ENCODE data around the gene IRAK3.
"Not testable (repeated sequence)": the region's sequence is repeated elsewhere in the genome, so short reads cannot be mapped to it uniquely, and the experiment has no call there.

IRAK3 gene

GRCh38 chr12:66174391-66175325 lies 14.4 kb upstream of the IRAK3 start:
- not testable (repeated sequence) for DNase-seq

GRCh38 chr12:66176105-66176900 lies 12.7 kb upstream of the IRAK3 start:
- DNase-seq, result no peak

GRCh38 chr12:66182956-66183355 lies 6.1 kb upstream of the IRAK3 start:
- DNase-seq, result no peak

GRCh38 chr12:66184822-66185221 lies 4.2 kb upstream of the IRAK3 start:
- DNase-seq, result not testable (repeated sequence)

- DNase-seq, result no peak
Measured at GRCh38 chr12:66187036-66187435, 2.0 kb upstream of the IRAK3 start.

DNA sequence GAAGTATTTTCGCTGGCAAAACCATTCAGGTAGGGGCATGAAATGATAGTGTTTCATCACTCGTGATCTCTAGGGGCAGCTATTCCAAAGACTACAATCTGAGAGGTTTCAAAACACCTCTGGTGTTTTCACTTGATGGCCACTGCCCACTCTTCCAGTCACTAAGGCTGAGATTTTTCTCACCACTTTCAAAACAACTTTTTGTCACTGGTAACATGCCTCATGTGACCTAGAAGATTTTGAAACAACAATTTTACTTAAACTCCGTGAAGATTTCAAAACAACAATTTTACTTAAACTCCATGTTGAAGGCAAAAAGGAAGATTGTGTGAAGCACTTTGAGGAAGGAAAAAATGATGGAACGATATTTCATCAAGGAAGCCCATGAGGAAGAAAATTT lies 1.2 kb upstream of the IRAK3 start:
- DNase-seq, result no peak

GRCh38 chr12:66189486-66189843 lies 451 bp downstream of the IRAK3 start:
- DNase-seq, result no peak

DNA sequence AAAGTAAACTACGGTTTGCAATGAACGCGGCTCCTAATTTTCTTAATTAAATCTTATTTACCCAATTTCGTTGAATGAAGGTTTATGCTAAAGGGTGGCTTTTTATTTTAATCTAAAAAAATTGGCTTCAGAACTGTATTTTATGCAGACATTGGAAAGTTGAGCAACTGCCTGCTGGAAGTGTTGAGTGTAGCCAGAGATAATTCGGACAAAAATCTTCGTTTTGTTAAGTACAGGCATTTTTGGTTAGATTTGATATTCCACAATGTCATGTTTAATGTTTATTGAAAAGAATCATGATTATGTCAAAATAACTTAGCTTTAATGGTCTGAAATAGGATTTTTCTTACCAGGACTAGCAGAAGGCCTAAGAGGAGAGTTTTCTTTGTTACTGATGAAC lies 875 bp downstream of the IRAK3 start:
- DNase-seq, result no peak

DNA sequence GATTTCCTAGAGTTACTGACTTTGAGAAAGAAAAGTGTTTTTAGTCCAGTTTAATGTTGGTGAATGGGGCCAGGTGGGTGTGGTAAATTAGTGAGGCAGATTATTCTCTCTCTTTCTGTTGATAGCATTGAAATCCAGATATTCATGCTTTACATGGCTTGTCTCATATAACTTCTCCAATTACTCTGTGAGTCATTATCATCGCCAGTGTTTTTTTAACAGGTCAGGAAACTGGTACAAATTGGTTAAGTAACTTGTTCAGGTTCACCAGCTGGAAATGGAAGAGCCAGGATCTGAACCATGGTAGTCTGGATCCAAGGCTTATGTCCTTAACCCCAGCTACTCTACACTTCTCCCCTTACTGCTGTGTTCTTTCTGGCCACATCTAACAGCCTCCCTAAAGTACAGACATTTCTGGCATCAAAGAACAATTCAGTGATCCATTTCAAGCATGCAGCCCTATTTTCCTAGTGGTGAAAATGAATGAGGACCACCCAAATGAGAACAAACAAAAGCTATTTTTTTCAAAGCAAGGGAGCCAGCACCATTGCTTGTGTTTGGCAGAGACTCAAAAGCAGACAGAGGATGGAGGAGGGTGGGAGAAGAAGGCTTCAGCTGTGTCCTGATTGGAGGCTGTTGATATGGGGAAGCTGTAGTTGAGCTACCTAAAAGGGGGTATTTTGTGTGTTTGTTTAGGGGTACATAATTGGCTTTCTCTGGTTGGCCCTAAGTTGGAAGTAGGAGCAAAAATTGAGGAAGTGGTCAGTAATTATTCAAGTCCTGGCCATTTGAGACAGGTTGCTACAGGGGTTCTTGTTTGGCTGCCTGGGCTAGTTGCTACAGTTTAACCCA lies 1.7 kb downstream of the IRAK3 start:
- no peak for DNase-seq

DNA sequence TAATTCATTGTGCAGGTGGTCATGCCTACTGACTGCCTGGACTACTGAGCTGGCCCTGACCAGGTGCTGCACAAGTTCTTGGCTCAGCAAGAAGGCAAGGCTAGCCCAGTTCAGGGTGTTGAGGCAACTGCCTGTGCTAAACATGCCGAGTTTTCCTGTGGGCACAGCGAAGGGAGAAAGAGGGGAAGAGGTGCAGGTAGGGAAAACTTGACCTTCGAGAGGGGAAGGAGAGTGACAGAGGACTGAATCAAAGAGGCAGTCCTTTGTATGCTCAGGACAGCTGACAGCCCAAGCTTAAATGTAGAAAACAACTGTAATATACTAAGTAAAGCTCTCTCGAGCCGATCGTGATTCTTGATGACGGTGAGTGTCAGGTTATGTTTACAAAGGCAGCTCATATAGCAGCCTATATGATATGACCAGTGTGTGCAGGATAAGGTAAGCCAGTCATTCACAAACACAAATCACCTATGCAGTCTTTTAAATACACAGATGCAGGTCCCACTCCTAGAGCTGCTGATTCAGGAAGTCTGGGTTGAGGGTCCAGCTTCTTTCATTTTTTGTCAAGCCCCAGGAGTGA lies 2.6 kb downstream of the IRAK3 start:
- DNase-seq, result no peak

GRCh38 chr12:66194122-66194521 lies 5.1 kb downstream of the IRAK3 start:
- no peak for DNase-seq

DNA sequence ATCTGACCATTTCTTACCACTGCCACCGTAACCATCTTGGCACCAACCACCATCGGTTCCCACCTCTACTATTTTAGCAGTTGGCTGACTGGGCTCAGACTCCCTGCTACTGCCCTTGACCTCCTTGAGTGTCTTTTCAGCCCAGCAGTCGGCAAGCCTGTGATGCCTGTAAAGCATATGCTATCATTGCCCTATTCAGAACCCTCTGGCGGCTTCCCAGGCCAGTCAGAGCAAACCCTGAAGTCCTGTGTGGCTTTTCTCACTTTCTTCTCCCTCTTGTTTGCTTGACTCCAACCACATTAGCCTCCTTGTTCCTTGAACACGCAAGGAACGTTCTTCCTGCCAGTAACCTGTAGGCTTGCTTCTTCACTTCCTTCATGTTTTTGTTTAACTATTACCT lies 6.2 kb downstream of the IRAK3 start:
- no peak for DNase-seq

- no peak for DNase-seq
Measured at GRCh38 chr12:66196806-66197205, 7.8 kb downstream of the IRAK3 start.

- no peak for DNase-seq
Measured at GRCh38 chr12:66197495-66197921, 8.5 kb downstream of the IRAK3 start.

- DNase-seq, result no peak
Measured at GRCh38 chr12:66199141-66199540, 10.1 kb downstream of the IRAK3 start.

DNA sequence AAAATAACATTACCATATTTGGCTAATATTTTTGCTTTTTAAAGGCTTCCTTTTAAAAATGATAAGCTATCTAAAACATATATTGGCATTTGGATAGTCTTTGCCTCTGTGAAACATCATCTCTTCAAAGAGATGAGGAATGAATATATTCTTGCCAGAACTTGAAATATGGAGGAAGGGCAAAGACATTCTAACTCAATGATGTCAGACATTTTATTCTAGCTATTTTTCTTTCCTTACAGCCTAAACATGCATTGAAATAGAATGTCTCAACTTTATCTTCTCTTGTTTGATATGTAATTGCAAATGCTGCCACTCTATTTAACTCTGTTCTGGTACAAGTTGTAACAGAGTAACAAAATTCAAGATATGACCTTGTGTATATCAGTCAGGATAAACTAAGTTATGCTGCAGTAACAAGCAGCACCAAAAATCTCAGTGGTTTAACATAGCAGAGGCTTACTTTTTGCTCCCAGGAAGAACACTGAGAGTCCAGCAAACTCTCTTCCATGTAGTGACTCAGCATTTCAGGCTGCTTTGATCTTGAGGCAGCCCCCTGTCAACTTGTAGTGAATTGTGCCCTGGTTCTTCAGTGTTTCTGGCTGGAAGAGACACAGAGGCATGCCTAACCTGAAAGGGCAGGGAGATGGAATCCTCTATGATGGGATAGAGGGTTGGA lies 11.0 kb downstream of the IRAK3 start:
- DNase-seq, result no peak

DNA sequence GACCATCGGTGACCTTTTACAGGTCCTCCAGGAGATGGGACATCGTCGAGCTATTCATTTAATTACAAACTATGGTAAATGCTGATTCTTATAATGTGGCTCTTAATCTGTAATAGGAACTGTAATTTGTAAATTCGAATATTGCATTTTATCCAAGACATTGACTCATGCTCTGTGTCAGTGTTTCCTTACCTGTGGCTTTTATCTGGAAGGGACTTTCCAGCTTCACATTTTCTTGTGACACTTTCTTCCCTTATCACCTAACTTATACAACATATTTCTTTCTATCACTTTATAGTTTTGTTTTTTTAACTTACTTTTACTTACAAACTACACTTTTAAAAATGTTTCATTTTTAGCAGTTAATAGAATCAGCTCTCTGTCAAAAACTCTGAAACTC lies 14.8 kb downstream of the IRAK3 start:
- no peak for DNase-seq

DNA sequence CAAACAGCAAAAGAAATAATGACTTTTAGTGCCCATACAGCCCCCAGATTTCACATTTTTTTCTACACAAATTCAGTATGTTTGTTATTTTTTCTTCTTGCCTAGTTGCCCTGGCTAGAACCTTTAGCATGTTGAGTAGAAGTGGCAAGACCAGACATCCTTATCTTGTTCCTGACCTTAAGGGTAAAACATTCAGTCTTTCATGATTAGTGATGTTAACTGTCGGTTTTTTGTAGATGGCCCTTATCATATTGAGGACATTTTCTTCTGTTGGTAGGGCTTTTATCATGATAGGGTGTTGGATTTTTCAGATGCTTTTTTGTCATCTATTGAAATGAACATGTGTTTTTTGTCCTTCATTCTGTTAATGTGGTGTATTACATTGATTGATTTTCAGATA lies 17.1 kb downstream of the IRAK3 start:
- no peak for DNase-seq

DNA sequence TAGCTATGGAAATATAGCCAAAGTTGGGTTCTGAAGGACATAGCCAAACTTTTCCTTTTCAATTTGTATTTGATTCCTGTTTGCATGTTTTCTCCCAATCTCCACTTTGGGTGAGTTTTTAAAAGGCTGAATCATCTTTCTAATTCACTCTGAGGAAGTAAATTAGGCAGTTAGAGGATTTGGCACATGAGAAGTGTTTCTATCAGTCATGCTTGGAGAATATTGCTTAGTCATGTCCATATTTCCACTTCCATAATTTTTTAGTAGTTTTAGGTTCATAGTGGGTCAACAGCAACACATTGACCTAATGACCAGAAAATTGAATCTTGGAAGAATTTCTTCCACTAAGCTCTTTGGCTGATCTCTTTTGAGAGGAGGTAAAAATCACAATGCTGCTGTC lies 21.8 kb downstream of the IRAK3 start:
- DNase-seq, result no peak

- DNase-seq, result not testable (repeated sequence)
Measured at GRCh38 chr12:66211573-66211972, 22.6 kb downstream of the IRAK3 start.

DNA sequence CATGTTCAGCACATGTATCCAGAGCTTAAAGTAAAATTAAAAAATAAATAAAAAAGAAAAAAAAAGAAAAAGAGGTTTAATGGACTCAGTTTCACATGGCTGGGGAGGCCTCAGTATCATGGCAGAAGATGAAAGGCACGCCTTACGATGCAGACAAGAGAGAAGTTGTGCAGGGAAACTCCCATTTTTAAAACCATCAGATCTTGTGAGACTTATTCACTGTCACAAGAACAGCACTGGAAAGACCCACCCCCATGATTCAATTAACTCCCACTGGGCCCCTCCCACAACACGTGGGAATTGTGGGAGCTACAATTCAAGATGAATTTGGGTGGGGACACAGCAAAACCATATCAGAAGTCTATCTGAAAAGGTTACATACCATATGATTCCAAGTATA lies 24.0 kb downstream of the IRAK3 start:
- not testable (repeated sequence) for DNase-seq

- DNase-seq, result no peak
Measured at GRCh38 chr12:66217342-66217917, 28.4 kb downstream of the IRAK3 start.

Data from DMS 273 treated with DMSO at 0.1 percent for 48 hours (cell line).